Nephron progenitor cell (in vitro differentiated cells): ENCODE measurements around the gene TEKT3.

Experiments
- DNase-seq: peaks from one replicate; pipeline ENCODE4 v3.0.0; 2021
- H3K27ac Mint-ChIP-seq: 2 replicates; pipeline ENCODE4 v1.8.0; 2021; ENCODE audit warnings: mild to moderate bottlenecking, moderate library complexity, mixed read lengths
- H3K27me3 Mint-ChIP-seq: 2 replicates; pipeline ENCODE4 v1.8.0; 2021; ENCODE audit warnings: mild to moderate bottlenecking, low read depth, mixed read lengths; ENCODE audit not compliant: poor library complexity
- H3K36me3 Mint-ChIP-seq: 2 replicates; pipeline ENCODE4 v1.8.0; 2021; ENCODE audit warnings: low read depth, mixed read lengths
- H3K4me1 Mint-ChIP-seq: 2 replicates; pipeline ENCODE4 v1.8.0; 2021; ENCODE audit warnings: mixed read lengths
- H3K4me3 Mint-ChIP-seq: 2 replicates; pipeline ENCODE4 v1.8.0; 2021; ENCODE audit warnings: mild to moderate bottlenecking, moderate library complexity, mixed read lengths
- H3K9me3 Mint-ChIP-seq: 2 replicates; pipeline ENCODE4 v1.8.0; 2021; ENCODE audit warnings: mild to moderate bottlenecking, moderate library complexity, mixed read lengths
- TF ChIP-seq, protein P1 (sequence below): fragments of 200-600 bp; sonication (generic); IDR thresholded peaks from 2 replicates; pipeline ENCODE4 v1.5.0; 2021; ENCODE audit warnings: antibody characterized with exemption

Gene TEKT3

GRCh38 chr17:15263206-15263579, 78.2 kb downstream of the TEKT3 start:
- Mint-ChIP-seq H3K9me3 (no peaks in the 10 kb centered on the region), H3K4me3 (peak overlapping the region; percentile 90), H3K4me1 (peaks cover 27% of the 10 kb centered on the region), H3K27me3 (peaks cover 100% of the 10 kb centered on the region), H3K27ac (no peak overlapping the region), H3K36me3 (no peaks in the 10 kb centered on the region)
- TF ChIP-seq, protein P1, sequence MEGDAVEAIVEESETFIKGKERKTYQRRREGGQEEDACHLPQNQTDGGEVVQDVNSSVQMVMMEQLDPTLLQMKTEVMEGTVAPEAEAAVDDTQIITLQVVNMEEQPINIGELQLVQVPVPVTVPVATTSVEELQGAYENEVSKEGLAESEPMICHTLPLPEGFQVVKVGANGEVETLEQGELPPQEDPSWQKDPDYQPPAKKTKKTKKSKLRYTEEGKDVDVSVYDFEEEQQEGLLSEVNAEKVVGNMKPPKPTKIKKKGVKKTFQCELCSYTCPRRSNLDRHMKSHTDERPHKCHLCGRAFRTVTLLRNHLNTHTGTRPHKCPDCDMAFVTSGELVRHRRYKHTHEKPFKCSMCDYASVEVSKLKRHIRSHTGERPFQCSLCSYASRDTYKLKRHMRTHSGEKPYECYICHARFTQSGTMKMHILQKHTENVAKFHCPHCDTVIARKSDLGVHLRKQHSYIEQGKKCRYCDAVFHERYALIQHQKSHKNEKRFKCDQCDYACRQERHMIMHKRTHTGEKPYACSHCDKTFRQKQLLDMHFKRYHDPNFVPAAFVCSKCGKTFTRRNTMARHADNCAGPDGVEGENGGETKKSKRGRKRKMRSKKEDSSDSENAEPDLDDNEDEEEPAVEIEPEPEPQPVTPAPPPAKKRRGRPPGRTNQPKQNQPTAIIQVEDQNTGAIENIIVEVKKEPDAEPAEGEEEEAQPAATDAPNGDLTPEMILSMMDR = no peak
- peak; percentile 53 for DNase-seq

DNA sequence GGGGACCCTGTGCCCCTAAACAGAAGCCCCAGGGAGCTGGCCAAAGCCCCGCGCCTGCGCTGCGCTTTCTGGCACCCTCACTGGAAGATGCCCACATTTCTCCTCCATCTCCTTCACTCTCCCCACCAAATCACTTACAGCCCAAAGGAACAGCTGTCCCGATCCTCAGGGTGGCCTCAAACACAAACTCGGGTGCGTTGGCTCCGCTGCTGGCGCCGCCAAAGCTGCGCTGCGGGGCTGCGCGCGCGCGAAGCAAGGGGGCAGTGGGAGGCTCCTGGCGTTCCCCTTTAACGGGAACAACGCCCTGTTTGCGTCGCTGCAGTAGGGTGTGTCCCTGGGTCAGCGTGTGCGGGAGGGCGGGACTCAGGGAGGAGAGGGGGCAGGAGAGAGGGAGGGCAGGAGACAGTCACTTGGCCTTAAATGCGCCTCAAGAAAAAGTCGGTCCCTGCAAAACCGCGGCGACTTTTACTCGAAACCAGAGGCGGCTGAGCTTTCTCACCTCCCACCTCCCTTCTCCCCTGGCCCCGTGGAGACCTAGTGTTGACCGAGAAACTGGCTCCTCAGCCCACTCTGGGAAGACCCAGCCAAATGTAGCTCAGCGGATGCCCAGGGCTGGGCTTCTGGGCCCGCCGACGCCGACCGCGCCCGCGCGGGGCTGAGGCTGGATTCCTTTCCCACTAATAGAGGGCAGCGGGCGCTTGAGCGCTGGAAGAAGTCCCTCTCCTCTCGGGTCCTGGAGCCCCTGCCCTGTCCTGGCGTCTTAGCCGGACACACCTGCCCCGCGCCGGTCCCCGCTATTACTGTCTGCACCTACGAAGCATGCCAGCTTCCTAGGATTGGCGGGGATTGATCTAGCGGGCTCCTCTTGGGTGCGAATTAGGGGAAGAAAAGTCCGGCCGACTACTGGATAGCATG, 78.8 kb downstream of the TEKT3 start:
- peak; percentile 50 for DNase-seq
- Mint-ChIP-seq H3K4me1 (peaks cover 27% of the 10 kb centered on the region), H3K4me3 (peak overlapping the region; percentile 90), H3K27me3 (peaks cover 93% of the 10 kb centered on the region), H3K36me3 (no peaks in the 10 kb centered on the region), H3K27ac (no peak overlapping the region), H3K9me3 (no peaks in the 10 kb centered on the region)
- TF ChIP-seq, protein P1 = no peak

- H3K9me3 Mint-ChIP-seq = no peaks in the 10 kb centered on the region
- no peak overlapping the region for H3K27ac Mint-ChIP-seq
- peak; percentile 22 for DNase-seq
- H3K27me3 Mint-ChIP-seq = peaks cover 86% of the 10 kb centered on the region
- TF ChIP-seq, protein P1 = no peak
- H3K4me3 Mint-ChIP-seq = peak overlapping the region; percentile 90
- H3K36me3 Mint-ChIP-seq = no peaks in the 10 kb centered on the region
- H3K4me1 Mint-ChIP-seq = peaks cover 32% of the 10 kb centered on the region
Measured at GRCh38 chr17:15261802-15262290, 79.6 kb downstream of the TEKT3 start.

DNA sequence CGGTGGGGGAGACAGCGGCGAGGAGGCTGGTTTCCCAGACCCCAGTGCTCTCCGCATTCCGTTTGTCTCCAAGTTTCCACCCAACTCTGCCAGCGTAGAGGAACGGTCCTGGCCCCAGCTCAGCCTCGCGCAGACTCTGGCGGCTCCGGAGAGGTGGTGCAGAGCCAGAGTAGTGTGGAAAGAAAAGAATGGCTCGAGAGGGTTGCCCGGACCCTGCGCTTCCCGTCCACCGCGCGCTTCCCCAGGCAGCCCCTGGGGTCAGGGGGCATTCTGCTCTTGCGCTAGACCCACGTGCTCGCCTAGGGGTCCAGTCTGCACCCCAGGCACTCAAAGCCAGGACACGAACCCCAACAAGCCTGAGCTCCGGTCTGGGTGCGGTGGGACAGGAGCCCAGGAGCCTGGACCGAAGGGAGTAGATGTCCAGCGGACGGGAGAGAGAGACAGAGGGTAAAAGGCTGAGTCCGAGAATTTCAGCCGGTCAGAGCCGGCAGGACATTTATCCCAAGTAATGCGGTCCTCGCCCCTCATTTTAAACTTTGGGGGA, 80.1 kb downstream of the TEKT3 start:
- Mint-ChIP-seq H3K9me3 (no peaks in the 10 kb centered on the region), H3K27ac (no peak overlapping the region), H3K4me3 (peak overlapping the region; percentile 90), H3K4me1 (peaks cover 32% of the 10 kb centered on the region), H3K36me3 (no peaks in the 10 kb centered on the region), H3K27me3 (peaks cover 82% of the 10 kb centered on the region)
- peak; percentile 62 for DNase-seq
- TF ChIP-seq, protein P1 = no peak

DNA sequence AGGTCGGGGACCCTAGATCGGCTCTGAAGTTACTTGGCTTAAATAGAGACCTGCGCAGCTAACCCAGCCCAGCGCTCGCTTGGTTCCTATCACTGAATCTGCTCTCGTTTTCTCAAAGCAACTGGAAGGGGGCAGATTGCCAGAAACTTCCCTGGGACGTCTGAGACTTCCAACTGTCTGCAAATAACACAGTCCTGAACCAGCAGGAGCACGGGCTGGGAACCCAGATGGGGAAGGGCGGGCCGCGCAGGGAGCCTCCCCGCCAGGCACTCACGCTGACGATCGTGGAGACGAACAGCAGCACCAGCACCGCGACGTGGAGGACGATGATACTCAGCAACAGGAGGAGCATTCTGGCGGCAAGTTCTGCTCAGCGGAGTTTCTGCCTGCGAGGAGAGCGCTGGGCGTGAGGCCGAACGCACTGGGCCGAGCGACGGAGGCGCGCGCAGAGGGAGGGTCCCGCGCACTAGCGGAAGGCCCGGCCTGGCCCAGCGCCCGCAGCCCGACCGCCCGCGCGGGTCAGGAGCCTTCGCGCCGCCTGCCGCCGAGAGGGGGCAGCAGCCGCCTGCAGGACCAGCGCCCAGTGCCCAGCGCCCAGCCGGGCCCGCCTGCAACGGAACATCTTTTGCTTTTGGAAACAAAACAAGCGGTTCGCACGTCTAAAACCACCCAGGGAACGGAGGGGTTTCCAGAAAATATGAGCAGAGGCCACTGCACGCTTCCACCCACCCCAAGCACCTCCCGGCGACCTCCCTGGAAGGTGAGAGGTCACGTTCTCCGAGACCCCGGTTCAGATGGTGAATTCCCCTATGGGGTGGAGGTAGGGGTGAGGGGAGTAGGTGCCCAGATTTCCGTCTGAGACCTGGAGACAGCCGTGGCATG, 80.8 kb downstream of the TEKT3 start:
- Mint-ChIP-seq H3K9me3 (no peaks in the 10 kb centered on the region), H3K4me3 (peak overlapping the region; percentile 90), H3K4me1 (peaks cover 32% of the 10 kb centered on the region), H3K36me3 (no peaks in the 10 kb centered on the region), H3K27ac (peak overlapping the region; percentile 64), H3K27me3 (peaks cover 79% of the 10 kb centered on the region)
- TF ChIP-seq, protein P1 = peak; percentile 47
- DNase-seq = peak; percentile 88
